A549 (cell line): ENCODE measurements around the gene FAM3C. TPM values are rescaled to one million over a fixed set of nuclear protein-coding genes. Genes with fewer than 3 reads are reported as not detected.

Experiments
- ATAC-seq, 2 experiments: fragments of 200-7000 bp in 1 of 2; fragments of >200 bp in 1 of 2; cut with Nextera tagmentation in 1 of 2; cut with Tn5 transposase in 1 of 2; 3 replicates each; pipeline versions ENCODE4 v1.8.0 to v1.9.1; 2018 to 2020; ENCODE audit warnings: mild to moderate bottlenecking in 1 of 2, moderate library complexity in 1 of 2
- CTCF ChIA-PET: fragments of 300-600 bp; sonication (Branson Sonifier 250); formaldehyde crosslinking; extraction: SDS; loops from one replicate; lab custom pipeline; 2021; ENCODE audit warnings: antibody characterized with exemption, inconsistent platforms; lab: Yijun Ruan, JAX
- POLR2A ChIA-PET: fragments of 350-600 bp; formaldehyde crosslinking; extraction: SDS; loops from one replicate; lab custom pipeline; 2021; ENCODE audit warnings: antibody characterized with exemption, inconsistent platforms; lab: Yijun Ruan, JAX
- DNase-seq, 2 experiments: peaks; one replicate each; pipeline versions ENCODE4 v3.0.0 to v3.0.0-alpha.2; 2011 to 2016; ENCODE audit warnings: low read depth in 1 of 2, low spot score in 1 of 2
- FAIRE-seq: peaks from 2 replicates; lab custom pipeline; 2011; peaks lifted over from hg19 to GRCh38; lab: Jason Lieb, UNC
- H3K27ac ChIP-seq, 2 experiments: fragments of >200 bp; sonication (Bioruptor Twin); formaldehyde crosslinking; 3 replicates each; pipeline ENCODE4 v1.5.1; 2016 to 2017
- H3K4me1 ChIP-seq: fragments of >200 bp; sonication (Bioruptor Twin); formaldehyde crosslinking; 3 replicates; pipeline ENCODE4 v1.6.1; 2016
- H3K4me2 ChIP-seq: fragments of >200 bp; sonication (Bioruptor Twin); formaldehyde crosslinking; 3 replicates; pipeline ENCODE4 v1.6.1; 2016
- H3K4me3 ChIP-seq: fragments of >200 bp; sonication (Bioruptor Twin); formaldehyde crosslinking; 3 replicates; pipeline ENCODE4 v1.5.1; 2016
- H3K9me3 ChIP-seq: fragments of >200 bp; sonication (Bioruptor Twin); formaldehyde crosslinking; 3 replicates; pipeline ENCODE4 v1.6.1; 2016
- BHLHE40 ChIP-seq: IDR thresholded peaks from 2 replicates; pipeline ENCODE4 v1.6.1; 2012; ENCODE audit warnings: low read depth, low read length, inconsistent platforms
- CBX8 ChIP-seq: fragments of 200-600 bp; sonication (generic); IDR thresholded peaks from 2 replicates; pipeline ENCODE4 v1.6.1; 2016
- CHD2 ChIP-seq: fragments of 150-350 bp; IDR thresholded peaks from 2 replicates; pipeline ENCODE4 v1.6.1; 2014; ENCODE audit warnings: low read length; ENCODE audit not compliant: partially characterized antibody
- E2F6 ChIP-seq: IDR thresholded peaks from 2 replicates; pipeline ENCODE4 v1.6.1; 2012; ENCODE audit warnings: low read depth, borderline replicate concordance
- EHF ChIP-seq: fragments of 250-450 bp; sonication (Bioruptor Pico); IDR thresholded peaks from 2 replicates; pipeline ENCODE4 v1.5.0; 2020; ENCODE audit warnings: mild to moderate bottlenecking
- ESRRA ChIP-seq: fragments of 150-350 bp; IDR thresholded peaks from 2 replicates; pipeline ENCODE4 v1.6.1; 2014; ENCODE audit warnings: mild to moderate bottlenecking, low read length, borderline replicate concordance
- FOSB ChIP-seq: fragments of 250-450 bp; sonication (Bioruptor Pico); IDR thresholded peaks from 2 replicates; pipeline ENCODE4 v1.5.0; 2020; ENCODE audit warnings: mild to moderate bottlenecking, moderate library complexity
- HDAC2 ChIP-seq: fragments of 200-600 bp; sonication (generic); IDR thresholded peaks from 2 replicates; pipeline ENCODE4 v1.6.1; 2016
- HOXB13 ChIP-seq: fragments of 250-450 bp; sonication (Bioruptor Pico); IDR thresholded peaks from 2 replicates; pipeline ENCODE4 v1.5.0; 2020; ENCODE audit warnings: low read depth, mild to moderate bottlenecking, moderate library complexity
- JUNB ChIP-seq: fragments of >200 bp; sonication (Bioruptor Twin); formaldehyde crosslinking; IDR thresholded peaks from 2 replicates; pipeline ENCODE4 v1.6.1; 2016
- KDM1A ChIP-seq: fragments of 200-600 bp; sonication (generic); IDR thresholded peaks from 2 replicates; pipeline ENCODE4 v1.6.1; 2016; ENCODE audit warnings: low read depth, mild to moderate bottlenecking
- MAX ChIP-seq: IDR thresholded peaks from 2 replicates; pipeline ENCODE4 v1.6.1; 2012
- RNF2 ChIP-seq: fragments of 200-600 bp; sonication (generic); IDR thresholded peaks from 2 replicates; pipeline ENCODE4 v1.6.1; 2016; ENCODE audit warnings: low read depth, mild to moderate bottlenecking, antibody characterized with exemption, moderate library complexity, borderline replicate concordance
- SMC3 ChIP-seq: fragments of >200 bp; sonication (Bioruptor Twin); formaldehyde crosslinking; IDR thresholded peaks from 3 replicates; pipeline ENCODE4 v1.6.1; 2018; ENCODE audit warnings: inconsistent platforms
- TFCP2L1 ChIP-seq: fragments of 250-450 bp; sonication (Bioruptor Pico); IDR thresholded peaks from 2 replicates; pipeline ENCODE4 v1.5.0; 2021; ENCODE audit warnings: mild to moderate bottlenecking
- ZC3H11A ChIP-seq: fragments of 450-650 bp; IDR thresholded peaks from 2 replicates; pipeline ENCODE4 v1.6.1; 2014; ENCODE audit warnings: antibody characterized with exemption, mild to moderate bottlenecking
- ZSCAN20 ChIP-seq: fragments of 250-450 bp; sonication (Bioruptor Pico); IDR thresholded peaks from 2 replicates; pipeline ENCODE4 v1.8.0; 2022; ENCODE audit warnings: mild to moderate bottlenecking, moderate library complexity
- WGBS: methylation state at CpG from one replicate; pipeline ENCODE4 v1.1.6; 2017; ENCODE audit errors: missing lambda C conversion rate; 5-methylcytosine and 5-hydroxymethylcytosine counted together
- polyA plus RNA-seq, 4 experiments: library from polyadenylated mRNA; depleted of rRNA in 3 of 4; stranded (reverse); fragments of >200 nt; fragmentation: RNase III in 1 of 4; extraction: RNeasy Plus Mini Kit Qiagen cat#74134 plus additional on column Dnase treatment in 1 of 4; gene quantifications; 2 replicates in 3 of 4; 3 replicates in 1 of 4; pipeline ENCODE4 v1.2.3, GENCODE V29; 2011 to 2017
- TF ChIP-seq, protein P1 (sequence below): fragments of 200-600 bp; sonication (generic); IDR thresholded peaks from 2 replicates; pipeline ENCODE4 v1.6.1; 2016; ENCODE audit warnings: antibody characterized with exemption, mild to moderate bottlenecking, moderate library complexity
- TF ChIP-seq, protein P2 (sequence below): fragments of 250-450 bp; sonication (Bioruptor Pico); IDR thresholded peaks from 2 replicates; pipeline ENCODE4 v1.5.0; 2021; ENCODE audit warnings: mild to moderate bottlenecking, moderate library complexity, borderline replicate concordance
- TF ChIP-seq, protein P3 (sequence below): fragments of 250-450 bp; sonication (Bioruptor Pico); IDR thresholded peaks from 2 replicates; pipeline ENCODE4 v1.5.0; 2020; ENCODE audit warnings: low read depth, mild to moderate bottlenecking, moderate library complexity

Gene FAM3C
- polyA plus RNA-seq, 2 of the 4 experiments (the other 2 are of a cell fraction): 29.4 to 46.4 TPM

GRCh38 chr7:121331048-121331447 lies 65.1 kb downstream of the FAM3C start (continued):
- TF ChIP-seq, protein P1, sequence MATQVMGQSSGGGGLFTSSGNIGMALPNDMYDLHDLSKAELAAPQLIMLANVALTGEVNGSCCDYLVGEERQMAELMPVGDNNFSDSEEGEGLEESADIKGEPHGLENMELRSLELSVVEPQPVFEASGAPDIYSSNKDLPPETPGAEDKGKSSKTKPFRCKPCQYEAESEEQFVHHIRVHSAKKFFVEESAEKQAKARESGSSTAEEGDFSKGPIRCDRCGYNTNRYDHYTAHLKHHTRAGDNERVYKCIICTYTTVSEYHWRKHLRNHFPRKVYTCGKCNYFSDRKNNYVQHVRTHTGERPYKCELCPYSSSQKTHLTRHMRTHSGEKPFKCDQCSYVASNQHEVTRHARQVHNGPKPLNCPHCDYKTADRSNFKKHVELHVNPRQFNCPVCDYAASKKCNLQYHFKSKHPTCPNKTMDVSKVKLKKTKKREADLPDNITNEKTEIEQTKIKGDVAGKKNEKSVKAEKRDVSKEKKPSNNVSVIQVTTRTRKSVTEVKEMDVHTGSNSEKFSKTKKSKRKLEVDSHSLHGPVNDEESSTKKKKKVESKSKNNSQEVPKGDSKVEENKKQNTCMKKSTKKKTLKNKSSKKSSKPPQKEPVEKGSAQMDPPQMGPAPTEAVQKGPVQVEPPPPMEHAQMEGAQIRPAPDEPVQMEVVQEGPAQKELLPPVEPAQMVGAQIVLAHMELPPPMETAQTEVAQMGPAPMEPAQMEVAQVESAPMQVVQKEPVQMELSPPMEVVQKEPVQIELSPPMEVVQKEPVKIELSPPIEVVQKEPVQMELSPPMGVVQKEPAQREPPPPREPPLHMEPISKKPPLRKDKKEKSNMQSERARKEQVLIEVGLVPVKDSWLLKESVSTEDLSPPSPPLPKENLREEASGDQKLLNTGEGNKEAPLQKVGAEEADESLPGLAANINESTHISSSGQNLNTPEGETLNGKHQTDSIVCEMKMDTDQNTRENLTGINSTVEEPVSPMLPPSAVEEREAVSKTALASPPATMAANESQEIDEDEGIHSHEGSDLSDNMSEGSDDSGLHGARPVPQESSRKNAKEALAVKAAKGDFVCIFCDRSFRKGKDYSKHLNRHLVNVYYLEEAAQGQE: no peak
- TF ChIP-seq JUNB (no peak), KDM1A (no peak), HOXB13 (CRISPR knock-in tag) (no peak), CHD2 (no peak), ZC3H11A (no peak)
- TF ChIP-seq, protein P2, sequence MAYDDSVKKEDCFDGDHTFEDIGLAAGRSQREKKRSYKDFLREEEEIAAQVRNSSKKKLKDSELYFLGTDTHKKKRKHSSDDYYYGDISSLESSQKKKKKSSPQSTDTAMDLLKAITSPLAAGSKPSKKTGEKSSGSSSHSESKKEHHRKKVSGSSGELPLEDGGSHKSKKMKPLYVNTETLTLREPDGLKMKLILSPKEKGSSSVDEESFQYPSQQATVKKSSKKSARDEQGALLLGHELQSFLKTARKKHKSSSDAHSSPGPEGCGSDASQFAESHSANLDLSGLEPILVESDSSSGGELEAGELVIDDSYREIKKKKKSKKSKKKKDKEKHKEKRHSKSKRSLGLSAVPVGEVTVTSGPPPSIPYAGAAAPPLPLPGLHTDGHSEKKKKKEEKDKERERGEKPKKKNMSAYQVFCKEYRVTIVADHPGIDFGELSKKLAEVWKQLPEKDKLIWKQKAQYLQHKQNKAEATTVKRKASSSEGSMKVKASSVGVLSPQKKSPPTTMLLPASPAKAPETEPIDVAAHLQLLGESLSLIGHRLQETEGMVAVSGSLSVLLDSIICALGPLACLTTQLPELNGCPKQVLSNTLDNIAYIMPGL (CRISPR knock-in tag): no peak

DNA sequence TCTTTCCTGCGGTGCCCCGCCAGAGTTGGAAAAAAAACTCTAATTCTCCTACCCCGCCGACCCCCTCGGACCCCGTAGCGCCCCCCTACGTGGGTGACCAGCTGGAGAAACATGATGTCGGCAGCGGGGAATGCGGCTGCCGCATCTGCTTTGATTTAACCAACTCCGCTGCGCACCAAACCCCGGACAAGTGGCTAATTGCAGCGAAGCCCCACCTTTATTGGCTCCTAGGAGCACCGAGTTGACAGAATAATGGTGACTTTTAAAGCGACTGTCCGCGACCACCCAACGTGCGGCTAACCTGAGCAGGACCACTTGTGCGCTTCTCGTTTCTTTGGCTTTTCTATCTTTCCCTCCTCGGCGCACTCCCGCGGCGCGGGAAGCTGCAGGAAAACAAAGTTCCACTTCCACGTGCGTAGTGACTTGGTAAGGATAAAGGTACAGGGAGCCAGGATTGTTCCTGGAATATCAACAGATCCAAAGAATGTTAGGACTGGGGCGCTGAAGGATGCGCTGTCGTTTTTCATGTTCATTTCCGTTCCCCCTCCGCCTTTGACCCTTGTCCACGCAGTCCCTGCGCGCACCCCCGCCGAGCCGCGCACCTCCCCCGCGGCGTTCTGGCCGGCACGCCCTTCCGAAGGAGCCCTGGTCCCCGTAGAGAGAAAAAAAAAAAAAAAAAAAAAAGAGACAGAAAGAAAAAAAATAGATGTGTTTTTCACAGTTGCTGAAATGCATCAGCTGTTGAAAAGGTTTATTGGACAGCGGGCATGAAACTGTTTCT lies 65.9 kb downstream of the FAM3C start:
- no peak overlapping the region for H3K27ac ChIP-seq
- ATAC-seq (peak; percentile 23 to 47; a peak in 3 of 6 replicates), DNase-seq (no peak), FAIRE-seq (no peak)
- peak overlapping the region; percentile 94 for H3K4me2 ChIP-seq
- peak overlapping the region; percentile 42 for H3K4me3 ChIP-seq
- no peaks in the 10 kb centered on the region for H3K9me3 ChIP-seq
- CTCF ChIA-PET: interaction anchor here (0.6 to 1.9 kb wide), 7 partner anchors 13 to 664 kb away, joined by 3 to 6 read pairs (median 3); no protein-coding TSS in a partner anchor
- POLR2A ChIA-PET: no interaction called here
- H3K4me1 ChIP-seq: peaks cover 18% of the 10 kb centered on the region; the same call in 2 of the 3 replicates
- WGBS: 4% methylated on average over 31 of the region's 52 CpGs
- TF ChIP-seq TFCP2L1 (CRISPR knock-in tag): no peak
- TF ChIP-seq HOXB13 (CRISPR knock-in tag): no peak
- no peak for TF ChIP-seq EHF (CRISPR knock-in tag)
- peak; percentile 63; the same call in 1 of the 2 replicates for TF ChIP-seq RNF2
- no peak for TF ChIP-seq ESRRA
- TF ChIP-seq JUNB: no peak
- TF ChIP-seq, protein P1: no peak
- TF ChIP-seq CBX8: peak; percentile 90; the same call in 1 of the 2 replicates
- TF ChIP-seq HDAC2: 0 out of 2 replicates have a peak, but pooled peaks have one; percentile 32
- no peak for TF ChIP-seq ZSCAN20
- no peak for TF ChIP-seq SMC3
- no peak for TF ChIP-seq BHLHE40
- peak; percentile 47; the same call in 1 of the 2 replicates for TF ChIP-seq E2F6
- TF ChIP-seq KDM1A: no peak
- TF ChIP-seq, protein P3, sequence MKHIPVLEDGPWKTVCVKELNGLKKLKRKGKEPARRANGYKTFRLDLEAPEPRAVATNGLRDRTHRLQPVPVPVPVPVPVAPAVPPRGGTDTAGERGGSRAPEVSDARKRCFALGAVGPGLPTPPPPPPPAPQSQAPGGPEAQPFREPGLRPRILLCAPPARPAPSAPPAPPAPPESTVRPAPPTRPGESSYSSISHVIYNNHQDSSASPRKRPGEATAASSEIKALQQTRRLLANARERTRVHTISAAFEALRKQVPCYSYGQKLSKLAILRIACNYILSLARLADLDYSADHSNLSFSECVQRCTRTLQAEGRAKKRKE (CRISPR knock-in tag): no peak
- TF ChIP-seq FOSB (CRISPR knock-in tag): no peak
- TF ChIP-seq MAX: no peak
- TF ChIP-seq, all 56 proteins: peak for 4
